ENCODE data around the gene CRB3. TPM values are rescaled to one million over a fixed set of nuclear protein-coding genes. Genes with fewer than 3 reads are reported as not detected.

Gene CRB3
- 0.34 TPM in 1 of 2 replicates, not detected in the other for total RNA-seq (2014; rRNA removed; shearing (Covaris generic); ENCODE audit: low replicate concordance)

DNA sequence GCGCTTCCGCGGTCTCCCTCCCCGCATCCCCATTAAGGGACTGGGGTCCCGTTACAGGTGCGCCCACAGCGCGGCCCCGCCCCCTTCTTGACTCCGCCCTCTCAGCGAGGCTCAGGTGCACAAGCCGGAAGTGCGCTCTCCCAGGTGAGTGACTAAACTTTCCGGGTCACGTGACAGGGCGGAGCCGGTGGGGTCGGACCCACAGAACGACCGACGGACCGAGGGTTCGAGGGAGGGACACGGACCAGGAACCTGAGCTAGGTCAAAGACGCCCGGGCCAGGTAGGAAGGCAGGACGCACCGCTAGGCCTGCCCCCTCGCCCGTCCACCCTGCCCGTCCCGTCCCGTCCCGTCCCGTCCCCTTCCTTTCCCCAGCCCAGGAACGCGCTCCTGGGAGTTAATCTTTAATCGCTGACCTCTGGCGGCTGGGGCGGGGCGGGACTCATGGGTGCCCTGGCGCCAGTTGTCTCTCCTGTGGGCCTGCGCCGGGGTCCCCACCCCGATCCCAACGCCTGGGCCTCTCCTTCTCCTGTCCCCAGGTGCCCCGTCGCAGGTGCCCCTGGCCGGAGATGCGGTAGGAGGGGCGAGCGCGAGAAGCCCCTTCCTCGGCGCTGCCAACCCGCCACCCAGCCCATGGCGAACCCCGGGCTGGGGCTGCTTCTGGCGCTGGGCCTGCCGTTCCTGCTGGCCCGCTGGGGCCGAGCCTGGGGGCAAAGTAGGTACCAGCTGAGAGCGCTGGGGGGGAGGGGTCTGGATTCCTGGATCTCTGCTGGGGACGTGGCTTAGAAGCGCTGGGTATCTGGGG, at the start of gene CRB3:
Gene CRB3, plus strand, starts transcription at position 202 of the 804 bp plus-strand sequence. Its CDS starts 431 bp downstream, at position 633.
- no peak within 1 kb of the TSS for H3K4me2 ChIP-seq (ENCODE audit: low read depth, low read length, poor library complexity, severe bottlenecking)
- no peaks in the 10 kb centered on the region for H4K20me1 ChIP-seq (ENCODE audit: insufficient read depth, low read depth, low read length)
- no peak within 1 kb of the TSS for H2AFZ ChIP-seq (ENCODE audit: low read length)
- H3K79me2 ChIP-seq (ENCODE audit: low read length) = peaks cover 1% of the 10 kb centered on the region
- H3K9me2 ChIP-seq (replicated peaks; ENCODE audit: insufficient read depth, low read length) = no peaks in the 10 kb centered on the region
- no peaks in the 10 kb centered on the region for H3K27me3 ChIP-seq (ENCODE audit: low read length)
- no peak within 1 kb of the TSS for H3K4me3 ChIP-seq (ENCODE audit: low read length)
- no peaks in the 10 kb centered on the region for H3K9me3 ChIP-seq (ENCODE audit: low read length)
- H3K4me1 ChIP-seq (ENCODE audit: low read length) = peaks cover 6% of the 10 kb centered on the region
- H3K27ac ChIP-seq (ENCODE audit: low read length) = no peak within 1 kb of the TSS
- H3K36me3 ChIP-seq (ENCODE audit: insufficient read depth, low read length) = no peaks in the 10 kb centered on the region
- DNase-seq = no peak
- no peak within 1 kb of the TSS for H3K9ac ChIP-seq (ENCODE audit: low read length)

- Histone ChIP-seq H3K9me2 (replicated peaks; ENCODE audit: insufficient read depth, low read length) (no peaks in the 10 kb centered on the region), H4K20me1 (ENCODE audit: insufficient read depth, low read depth, low read length) (peaks cover 31% of the 10 kb centered on the region), H3K9me3 (ENCODE audit: low read length) (no peaks in the 10 kb centered on the region), H3K9ac (ENCODE audit: low read length) (no peak overlapping the region), H3K27ac (ENCODE audit: low read length) (no peak overlapping the region), H3K27me3 (ENCODE audit: low read length) (no peaks in the 10 kb centered on the region), H3K4me1 (ENCODE audit: low read length) (no peaks in the 10 kb centered on the region), H2AFZ (ENCODE audit: low read length) (no peak overlapping the region), H3K4me3 (ENCODE audit: low read length) (no peak overlapping the region), H3K36me3 (ENCODE audit: insufficient read depth, low read length) (peaks cover 16% of the 10 kb centered on the region), H3K4me2 (ENCODE audit: low read depth, low read length, poor library complexity, severe bottlenecking) (no peak overlapping the region), H3K79me2 (ENCODE audit: low read length) (peaks cover 4% of the 10 kb centered on the region)
- peak; percentile 34 for DNase-seq
Observed at GRCh38 chr19:6414793-6415590, 49.1 kb upstream of the CRB3 start.

DNA sequence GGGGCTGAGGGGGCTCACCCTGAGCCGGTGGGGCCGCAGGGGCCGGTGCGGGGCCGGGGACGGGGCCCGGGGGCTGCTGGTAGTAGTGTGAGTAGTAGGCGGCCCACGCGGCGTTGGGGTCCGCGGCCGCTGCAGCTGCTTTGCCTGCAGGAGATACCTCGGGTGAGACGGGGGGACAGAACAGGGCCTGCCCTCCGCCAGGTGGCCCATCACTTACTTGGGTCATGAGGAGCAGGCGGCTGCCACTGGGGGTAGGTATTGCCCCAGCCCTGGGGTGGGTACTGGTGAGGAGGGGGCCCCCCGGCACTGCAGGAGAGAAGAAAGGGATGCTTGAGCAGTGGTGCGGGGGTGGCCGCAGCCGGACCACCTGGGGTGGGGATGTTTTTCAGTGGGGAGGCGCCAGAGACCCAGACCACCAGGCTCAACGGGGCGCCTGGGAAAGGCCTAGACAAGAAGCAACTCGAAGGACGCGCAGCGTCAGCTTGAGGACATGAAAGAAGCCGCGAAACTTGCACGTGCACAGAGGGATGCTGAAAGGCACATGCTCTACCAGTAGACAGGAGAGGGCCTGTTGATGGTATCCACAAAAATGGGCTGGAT, 48.4 kb upstream of the CRB3 start:
- Histone ChIP-seq H3K9ac (ENCODE audit: low read length) (no peak overlapping the region), H3K36me3 (ENCODE audit: insufficient read depth, low read length) (peaks cover 21% of the 10 kb centered on the region), H3K4me1 (ENCODE audit: low read length) (no peaks in the 10 kb centered on the region), H4K20me1 (ENCODE audit: insufficient read depth, low read depth, low read length) (peaks cover 38% of the 10 kb centered on the region), H3K9me2 (replicated peaks; ENCODE audit: insufficient read depth, low read length) (no peaks in the 10 kb centered on the region), H3K4me2 (ENCODE audit: low read depth, low read length, poor library complexity, severe bottlenecking) (no peak overlapping the region), H3K79me2 (ENCODE audit: low read length) (peaks cover 11% of the 10 kb centered on the region), H2AFZ (ENCODE audit: low read length) (no peak overlapping the region), H3K27me3 (ENCODE audit: low read length) (no peaks in the 10 kb centered on the region), H3K27ac (ENCODE audit: low read length) (no peak overlapping the region), H3K9me3 (ENCODE audit: low read length) (no peaks in the 10 kb centered on the region), H3K4me3 (ENCODE audit: low read length) (no peak overlapping the region)
- peak; percentile 39 for DNase-seq

DNA sequence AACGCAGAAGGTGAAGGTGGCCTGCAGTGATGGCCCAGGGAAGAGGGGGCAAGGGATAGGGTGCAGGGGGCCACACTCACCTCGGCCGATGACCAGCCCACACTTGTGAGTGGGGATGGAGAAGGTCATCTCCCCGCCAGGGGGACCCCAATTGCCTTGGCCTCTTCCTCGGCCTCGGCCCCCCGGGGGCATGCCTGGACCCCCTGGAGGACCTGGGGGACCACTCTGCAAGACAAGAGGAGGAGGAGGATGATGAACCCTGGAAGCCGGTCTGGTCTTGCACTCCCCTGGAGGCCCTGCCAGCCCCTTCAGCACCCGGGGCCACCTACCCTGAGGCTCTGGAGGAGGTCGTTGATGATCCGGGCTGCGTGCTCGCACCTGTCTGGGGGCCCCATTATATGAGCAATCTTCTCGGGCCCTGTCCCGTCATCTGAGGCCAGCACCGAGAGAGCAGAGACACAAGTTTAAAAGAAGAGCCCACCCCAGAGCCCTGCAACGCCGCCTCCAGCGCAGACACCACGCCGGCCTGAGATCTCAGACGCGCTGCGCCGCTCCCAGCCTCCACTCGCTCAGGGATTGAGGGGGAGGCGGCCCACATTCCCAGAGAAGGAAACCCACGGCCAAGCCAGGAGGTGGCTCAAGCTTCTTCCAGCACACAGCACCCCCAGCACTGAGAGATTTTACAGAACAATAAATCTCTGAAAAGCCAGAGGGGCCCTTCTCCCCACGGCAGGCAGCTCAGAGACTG, 47.2 kb upstream of the CRB3 start:
- Histone ChIP-seq H3K9me2 (replicated peaks; ENCODE audit: insufficient read depth, low read length) (no peaks in the 10 kb centered on the region), H3K9ac (ENCODE audit: low read length) (no peak overlapping the region), H3K27me3 (ENCODE audit: low read length) (no peaks in the 10 kb centered on the region), H3K36me3 (ENCODE audit: insufficient read depth, low read length) (peaks cover 27% of the 10 kb centered on the region), H3K27ac (ENCODE audit: low read length) (no peak overlapping the region), H3K79me2 (ENCODE audit: low read length) (peaks cover 22% of the 10 kb centered on the region), H3K9me3 (ENCODE audit: low read length) (no peaks in the 10 kb centered on the region), H3K4me2 (ENCODE audit: low read depth, low read length, poor library complexity, severe bottlenecking) (no peak overlapping the region), H3K4me3 (ENCODE audit: low read length) (no peak overlapping the region), H4K20me1 (ENCODE audit: insufficient read depth, low read depth, low read length) (peaks cover 49% of the 10 kb centered on the region), H3K4me1 (ENCODE audit: low read length) (no peaks in the 10 kb centered on the region), H2AFZ (ENCODE audit: low read length) (no peak overlapping the region)
- peak; percentile 36 for DNase-seq

DNA sequence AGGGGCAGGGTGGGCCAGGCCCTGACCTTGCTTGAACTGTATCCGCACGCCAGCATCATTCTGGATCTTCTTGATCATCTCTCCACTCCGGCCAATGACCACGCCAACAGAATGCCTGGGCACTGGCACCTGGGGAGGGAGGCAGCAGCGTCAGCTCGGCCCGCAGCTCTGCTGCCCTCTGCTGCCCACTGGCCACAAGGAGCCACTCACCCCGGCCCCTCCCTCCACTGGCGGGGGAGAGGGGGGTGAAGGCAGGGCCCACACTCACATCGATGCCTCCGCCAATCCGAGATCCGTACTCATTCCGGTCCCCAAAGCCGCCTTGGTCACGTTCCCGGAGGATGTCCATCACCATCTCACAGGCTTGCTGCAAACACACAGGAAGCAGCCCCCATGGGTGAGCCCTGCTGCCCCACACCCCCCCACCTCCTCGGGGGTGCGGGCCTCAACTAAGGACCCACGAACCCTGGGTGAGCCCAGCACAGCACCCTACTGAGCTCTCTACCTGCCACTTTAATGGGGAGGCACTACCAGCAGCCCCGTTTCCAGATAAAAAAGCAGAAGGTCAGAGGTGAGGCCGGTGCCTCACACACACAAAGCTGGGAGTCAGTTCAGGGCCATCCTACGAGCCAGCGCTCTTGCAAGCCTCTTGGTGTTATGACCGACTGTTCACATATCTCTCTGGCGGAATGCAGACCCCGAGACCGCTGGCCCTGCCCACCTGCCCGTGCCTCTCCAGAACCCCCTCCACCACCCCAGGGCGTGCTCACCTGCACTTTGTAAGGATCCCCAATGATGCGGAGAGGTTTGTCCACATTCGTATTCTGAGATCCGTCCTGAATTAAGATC, 46.1 kb upstream of the CRB3 start:
- Histone ChIP-seq H3K9ac (ENCODE audit: low read length) (no peak overlapping the region), H3K9me3 (ENCODE audit: low read length) (no peaks in the 10 kb centered on the region), H4K20me1 (ENCODE audit: insufficient read depth, low read depth, low read length) (peaks cover 56% of the 10 kb centered on the region), H3K36me3 (ENCODE audit: insufficient read depth, low read length) (peaks cover 38% of the 10 kb centered on the region), H3K9me2 (replicated peaks; ENCODE audit: insufficient read depth, low read length) (no peaks in the 10 kb centered on the region), H3K79me2 (ENCODE audit: low read length) (peaks cover 33% of the 10 kb centered on the region), H3K4me3 (ENCODE audit: low read length) (no peak overlapping the region), H3K4me1 (ENCODE audit: low read length) (peaks cover 7% of the 10 kb centered on the region), H3K27ac (ENCODE audit: low read length) (no peak overlapping the region), H3K27me3 (ENCODE audit: low read length) (no peaks in the 10 kb centered on the region), H2AFZ (ENCODE audit: low read length) (no peak overlapping the region), H3K4me2 (ENCODE audit: low read depth, low read length, poor library complexity, severe bottlenecking) (no peak overlapping the region)
- DNase-seq = peak; percentile 38

GRCh38 chr19:6418562-6418932, 45.5 kb upstream of the CRB3 start:
- H2AFZ ChIP-seq (ENCODE audit: low read length) = no peak overlapping the region
- peaks cover 39% of the 10 kb centered on the region for H3K79me2 ChIP-seq (ENCODE audit: low read length)
- no peak overlapping the region for H3K27ac ChIP-seq (ENCODE audit: low read length)
- H3K27me3 ChIP-seq (ENCODE audit: low read length) = no peaks in the 10 kb centered on the region
- H3K4me1 ChIP-seq (ENCODE audit: low read length) = peaks cover 13% of the 10 kb centered on the region
- no peak overlapping the region for H3K4me2 ChIP-seq (ENCODE audit: low read depth, low read length, poor library complexity, severe bottlenecking)
- H3K36me3 ChIP-seq (ENCODE audit: insufficient read depth, low read length) = peaks cover 40% of the 10 kb centered on the region
- H3K9me3 ChIP-seq (ENCODE audit: low read length) = no peaks in the 10 kb centered on the region
- no peaks in the 10 kb centered on the region for H3K9me2 ChIP-seq (replicated peaks; ENCODE audit: insufficient read depth, low read length)
- peaks cover 62% of the 10 kb centered on the region for H4K20me1 ChIP-seq (ENCODE audit: insufficient read depth, low read depth, low read length)
- H3K4me3 ChIP-seq (ENCODE audit: low read length) = no peak overlapping the region
- H3K9ac ChIP-seq (ENCODE audit: low read length) = no peak overlapping the region
- peak; percentile 21 for DNase-seq

Data from Karpas-422 (cell line).